Colonic mucosa (tissue), 4 donors: ENCODE data around the gene NDRG3. TPM values are rescaled to one million over a fixed set of nuclear protein-coding genes. Genes with fewer than 3 reads are reported as not detected.
"Not testable (repeated sequence)": the region's sequence is repeated elsewhere in the genome, so short reads cannot be mapped to it uniquely, and the experiment has no call there.

Experiments used
- DNase-seq: peaks from one replicate; pipeline ENCODE4 v3.0.0-alpha.2; 2020
- H3K27ac ChIP-seq: fragments of 200-600 bp; one replicate; pipeline ENCODE4 v1.8.0; 2021
- H3K27me3 ChIP-seq: fragments of 200-600 bp; one replicate; pipeline ENCODE4 v1.8.0; 2021
- H3K36me3 ChIP-seq: fragments of 200-600 bp; one replicate; pipeline ENCODE4 v1.8.0; 2021
- H3K4me1 ChIP-seq: fragments of 200-600 bp; one replicate; pipeline ENCODE4 v1.8.0; 2021; ENCODE audit warnings: mild to moderate bottlenecking
- H3K4me3 ChIP-seq: fragments of 200-600 bp; one replicate; pipeline ENCODE4 v1.8.0; 2021
- H3K9ac ChIP-seq, 2 donors: one replicate each; pipeline ENCODE4 v1.7.0; 2013; ENCODE audit warnings: control low read depth in 2 of 2, low read depth in 2 of 2, low read length in 2 of 2
- H3K9me3 ChIP-seq: fragments of 200-600 bp; one replicate; pipeline ENCODE4 v1.8.0; 2021
- CTCF ChIP-seq: fragments of 200-600 bp; IDR thresholded peaks from one replicate; pipeline ENCODE4 v1.8.0; 2022; ENCODE audit warnings: antibody characterized with exemption, mild to moderate bottlenecking
- intact Hi-C: fragments of 100-400 bp; cut with DNase I; formaldehyde crosslinking; loops from one replicate; pipeline ENCODE4 v1.14.1; 2022
- total RNA-seq, 2 donors: library from RNA; stranded (reverse); fragmentation: NEBNext Ultra II Directional in 1 of 2; extraction: Animal tissue kit (Norgen Biotek cat#: 25700) in 1 of 2; gene quantifications; one replicate each; pipeline ENCODE4 v1.2.1, GENCODE V29; 2021
- donor health status: healthy.
- donor health status: DM: no; HTN: no; CAD: no.
- donor health status: DM: no; HTN: no; CAD: no.

The NDRG3 gene
- total RNA-seq, 2 donors from 2014 or later, result 30.0 to 32.0 TPM

- no peak overlapping the region for H3K4me3 ChIP-seq
- no peak for TF ChIP-seq CTCF
- H3K9me3 ChIP-seq, result no peaks in the 10 kb centered on the region
- H3K27ac ChIP-seq, result no peak overlapping the region
- H3K36me3 ChIP-seq, result no peaks in the 10 kb centered on the region
- intact Hi-C loops, result no loop called here
- no peaks in the 10 kb centered on the region for H3K27me3 ChIP-seq
- DNase-seq, result no peak
- H3K9ac ChIP-seq, result no peak overlapping the region
- H3K4me1 ChIP-seq, result no peaks in the 10 kb centered on the region
Observed at GRCh38 chr20:36700438-36700837, 45.5 kb downstream of the NDRG3 start.

GRCh38 chr20:36695467-36695866 lies 50.4 kb downstream of the NDRG3 start:
- H3K4me1 ChIP-seq, H3K27me3 ChIP-seq, H3K9ac ChIP-seq, H3K4me3 ChIP-seq, intact Hi-C loops, H3K36me3 ChIP-seq, H3K27ac ChIP-seq, H3K9me3 ChIP-seq, DNase-seq: not testable (repeated sequence)

- Histone ChIP-seq H3K9me3 (no peaks in the 10 kb centered on the region), H3K27me3 (no peaks in the 10 kb centered on the region), H3K36me3 (no peaks in the 10 kb centered on the region), H3K27ac (no peak overlapping the region), H3K9ac (no peak overlapping the region), H3K4me1 (no peaks in the 10 kb centered on the region), H3K4me3 (no peak overlapping the region)
- DNase-seq, result no peak
- intact Hi-C loops, result no loop called here
- no peak for TF ChIP-seq CTCF
Observed at GRCh38 chr20:36688630-36689029, 57.3 kb downstream of the NDRG3 start.

- H3K9me3 ChIP-seq, result no peaks in the 10 kb centered on the region
- H3K36me3 ChIP-seq, result no peaks in the 10 kb centered on the region
- H3K4me1 ChIP-seq, result no peaks in the 10 kb centered on the region
- no peaks in the 10 kb centered on the region for H3K27me3 ChIP-seq
- no peak overlapping the region for H3K9ac ChIP-seq
- H3K4me3 ChIP-seq, result no peak overlapping the region
- H3K27ac ChIP-seq, result no peak overlapping the region
- no peak for DNase-seq
- intact Hi-C loops, result no loop called here
- no peak for TF ChIP-seq CTCF
Observed at GRCh38 chr20:36687850-36688249, 58.0 kb downstream of the NDRG3 start.

GRCh38 chr20:36686944-36687343 lies 58.9 kb downstream of the NDRG3 start:
- Histone ChIP-seq H3K36me3 (no peaks in the 10 kb centered on the region), H3K9ac (no peak overlapping the region)

GRCh38 chr20:36686504-36686903 lies 59.4 kb downstream of the NDRG3 start:
- intact Hi-C loops, result no loop called here

More at GRCh38 chr20:36686944-36687343, 58.9 kb downstream of the NDRG3 start:
- no peak for DNase-seq
- no peaks in the 10 kb centered on the region for H3K27me3 ChIP-seq
- no peak overlapping the region for H3K4me3 ChIP-seq
- intact Hi-C loops, result no loop called here
- no peak for TF ChIP-seq CTCF
- no peak overlapping the region for H3K27ac ChIP-seq
- no peaks in the 10 kb centered on the region for H3K4me1 ChIP-seq
- no peaks in the 10 kb centered on the region for H3K9me3 ChIP-seq

More at GRCh38 chr20:36686504-36686903, 59.4 kb downstream of the NDRG3 start:
- no peaks in the 10 kb centered on the region for H3K9me3 ChIP-seq
- no peak overlapping the region for H3K4me3 ChIP-seq
- H3K36me3 ChIP-seq, result no peaks in the 10 kb centered on the region
- H3K4me1 ChIP-seq, result no peaks in the 10 kb centered on the region
- H3K9ac ChIP-seq, result no peak overlapping the region
- no peak for DNase-seq
- H3K27ac ChIP-seq, result no peak overlapping the region
- TF ChIP-seq CTCF, result no peak
- H3K27me3 ChIP-seq, result no peaks in the 10 kb centered on the region
